ENCODE results near the gene WDR6. TPM values are rescaled to one million over a fixed set of nuclear protein-coding genes. Genes with fewer than 3 reads are reported as not detected.

The WDR6 gene
- total RNA-seq, 1 donor from 2014 or later, result 72.4 TPM

GRCh38 chr3:49028673-49029562 lies 21.7 kb downstream of the WDR6 start, which contains the start of gene IMPDH2:
Gene IMPDH2, minus strand, starts transcription at chr3:49029398. Its CDS starts 48 bp downstream, at chr3:49029350.
- DNase-seq (ENCODE audit: low read depth in 2 of 2), result peak; percentile 86 to 93

- no peak for DNase-seq (ENCODE audit: low read depth in 2 of 2)
These were observed 22.3 kb downstream of the WDR6 start for GRCh38 chr3:49029563-49029884.

- no peak for DNase-seq (ENCODE audit: low read depth in 2 of 2)
These were observed 23.1 kb downstream of the WDR6 start for GRCh38 chr3:49030321-49030720.

GRCh38 chr3:49032646-49033304 lies 25.6 kb downstream of the WDR6 start:
- DNase-seq (ENCODE audit: low read depth in 2 of 2), result no peak

- no peak for DNase-seq (ENCODE audit: low read depth in 2 of 2)
These were observed 27.5 kb downstream of the WDR6 start for GRCh38 chr3:49034650-49035049.

- DNase-seq (ENCODE audit: low read depth in 2 of 2), result no peak
These were observed 28.1 kb downstream of the WDR6 start for GRCh38 chr3:49035281-49035680.

GRCh38 chr3:49053543-49053942 lies 46.4 kb downstream of the WDR6 start:
- no peak for DNase-seq (ENCODE audit: low read depth in 2 of 2)

- no peak for DNase-seq (ENCODE audit: low read depth in 2 of 2)
These were observed 47.2 kb downstream of the WDR6 start for GRCh38 chr3:49054344-49054862.

- DNase-seq (ENCODE audit: low read depth in 2 of 2), result no peak
These were observed 50.1 kb downstream of the WDR6 start for GRCh38 chr3:49057268-49057667.

GRCh38 chr3:49058011-49058410 lies 50.8 kb downstream of the WDR6 start:
- DNase-seq (ENCODE audit: low read depth in 2 of 2), result no peak

Other genes with a start within 250 kb of the WDR6 start
- 28.1 and 31.2 TPM in 2 replicates for gene PRKAR2A, start 159.5 kb upstream of the WDR6 start, total RNA-seq
- 17.5 and 23.4 TPM in 2 replicates for gene SLC25A20, start 108.5 kb upstream of the WDR6 start, total RNA-seq
- 54.7 and 74.6 TPM in 2 replicates for gene ARIH2, start 88.5 kb upstream of the WDR6 start, total RNA-seq
- 4.5 and 4.7 TPM in 2 replicates for gene P4HTM, start 17.1 kb upstream of the WDR6 start, total RNA-seq
- 31.6 and 38.6 TPM in 2 replicates for gene DALRD3, start 11.2 kb downstream of the WDR6 start, total RNA-seq
- 52.9 and 76.2 TPM in 2 replicates for gene NDUFAF3, start 14.7 kb downstream of the WDR6 start, total RNA-seq
- 249 and 328 TPM in 2 replicates for gene IMPDH2, start 22.0 kb downstream of the WDR6 start, total RNA-seq
- gene QRICH1, start 86.7 kb downstream of the WDR6 start, total RNA-seq, result 52.0 and 54.0 TPM in 2 replicates
- 339 and 536 TPM in 2 replicates for gene QARS1, start 97.4 kb downstream of the WDR6 start, total RNA-seq
- 30.4 and 41.0 TPM in 2 replicates for gene USP19, start 113.4 kb downstream of the WDR6 start, total RNA-seq
- gene LAMB2, start 125.7 kb downstream of the WDR6 start, total RNA-seq, result 657 and 1,145 TPM in 2 replicates
- gene CCDC71, start 158.9 kb downstream of the WDR6 start, total RNA-seq, result 11.8 and 19.5 TPM in 2 replicates
- gene KLHDC8B, start 164.2 kb downstream of the WDR6 start, total RNA-seq, result 47.4 and 78.3 TPM in 2 replicates

Data from dermis microvascular lymphatic vessel endothelial cell (primary cell).